Subcutaneous abdominal adipose tissue (tissue), 5 donors: ENCODE data around the gene TRAF4.

Experiments used
- H3K27ac ChIP-seq: one replicate; pipeline ENCODE4 v1.7.0; 2013; ENCODE audit warnings: low read depth, mild to moderate bottlenecking, inconsistent platforms, low read length, moderate library complexity
- H3K27me3 ChIP-seq, 5 donors: one replicate each; pipeline ENCODE4 v1.7.0; 2013; ENCODE audit warnings: low read length in 5 of 5, inconsistent platforms in 1 of 5; ENCODE audit not compliant: control insufficient read depth in 5 of 5, insufficient read depth in 4 of 5
- H3K36me3 ChIP-seq, 5 donors: one replicate each; pipeline ENCODE4 v1.7.0; 2013; ENCODE audit warnings: low read length in 5 of 5; ENCODE audit not compliant: control insufficient read depth in 5 of 5, insufficient read depth in 5 of 5
- H3K4me1 ChIP-seq, 5 donors: one replicate each; pipeline ENCODE4 v1.7.0; 2013; ENCODE audit warnings: low read length in 5 of 5, mild to moderate bottlenecking in 3 of 5, moderate library complexity in 1 of 5; ENCODE audit not compliant: control insufficient read depth in 5 of 5, insufficient read depth in 5 of 5
- H3K4me3 ChIP-seq, 5 donors: one replicate each; pipeline ENCODE4 v1.7.0; 2013; ENCODE audit warnings: low read length in 5 of 5, low read depth in 1 of 5
- H3K9ac ChIP-seq, 5 donors: one replicate each; pipeline ENCODE4 v1.7.0; 2013; ENCODE audit warnings: low read length in 5 of 5, mild to moderate bottlenecking in 4 of 5, moderate library complexity in 3 of 5
- H3K9me3 ChIP-seq, 5 donors: one replicate each; pipeline ENCODE4 v1.7.0; 2013; ENCODE audit warnings: low read length in 5 of 5; ENCODE audit not compliant: control insufficient read depth in 5 of 5
- donor health status: healthy.
- donor health status: healthy.
- donor health status: healthy.
- donor health status: healthy.
- donor health status: healthy.

Gene TRAF4

GRCh38 chr17:28705074-28705659 is 38.6 kb upstream of the TRAF4 start:
- H3K4me3 ChIP-seq, result no peak overlapping the region
- H3K4me1 ChIP-seq, result peaks cover 0 to 15% (median 12%) of the 10 kb centered on the region in 5 donors
- peak overlapping the region in 1 of 5 donors; percentile 0 for H3K9ac ChIP-seq
- no peaks in the 10 kb centered on the region for H3K27me3 ChIP-seq
- H3K27ac ChIP-seq, result peak overlapping the region; percentile 23
- no peaks in the 10 kb centered on the region for H3K9me3 ChIP-seq
- peaks cover 0 to 56% (median 47%) of the 10 kb centered on the region in 5 donors for H3K36me3 ChIP-seq

GRCh38 chr17:28705728-28706334 is 38.0 kb upstream of the TRAF4 start:
- peaks cover 0 to 50% (median 41%) of the 10 kb centered on the region in 5 donors for H3K36me3 ChIP-seq
- H3K27ac ChIP-seq, result peak overlapping the region; percentile 23
- peak overlapping the region in 1 of 5 donors; percentile 0 for H3K9ac ChIP-seq
- no peak overlapping the region for H3K4me3 ChIP-seq
- H3K27me3 ChIP-seq, result no peaks in the 10 kb centered on the region
- peaks cover 0 to 21% (median 12%) of the 10 kb centered on the region in 5 donors for H3K4me1 ChIP-seq
- H3K9me3 ChIP-seq, result no peaks in the 10 kb centered on the region

GRCh38 chr17:28706471-28707338 is 37.1 kb upstream of the TRAF4 start:
- no peaks in the 10 kb centered on the region for H3K27me3 ChIP-seq
- peaks cover 0 to 41% (median 32%) of the 10 kb centered on the region in 5 donors for H3K36me3 ChIP-seq
- peaks cover 0 to 29% (median 19%) of the 10 kb centered on the region in 5 donors for H3K4me1 ChIP-seq
- no peak overlapping the region for H3K27ac ChIP-seq
- H3K9ac ChIP-seq, result no peak overlapping the region
- no peak overlapping the region for H3K4me3 ChIP-seq
- no peaks in the 10 kb centered on the region for H3K9me3 ChIP-seq

GRCh38 chr17:28707339-28707720 is 36.5 kb upstream of the TRAF4 start:
- no peak overlapping the region for H3K27ac ChIP-seq
- H3K27me3 ChIP-seq, result peaks cover 0 to under 1% (median 0%) of the 10 kb centered on the region in 5 donors
- peaks cover 0 to 35% (median 23%) of the 10 kb centered on the region in 5 donors for H3K4me1 ChIP-seq
- H3K36me3 ChIP-seq, result peaks cover 0 to 35% (median 26%) of the 10 kb centered on the region in 5 donors
- H3K4me3 ChIP-seq, result no peak overlapping the region
- no peaks in the 10 kb centered on the region for H3K9me3 ChIP-seq
- no peak overlapping the region for H3K9ac ChIP-seq

- Histone ChIP-seq H3K4me1 (peaks cover 0 to 30% (median 21%) of the 10 kb centered on the region in 5 donors), H3K27ac (peak overlapping the region; percentile 57), H3K27me3 (peaks cover 0 to 4% (median 2%) of the 10 kb centered on the region in 5 donors), H3K36me3 (peaks cover 0 to 18% (median 15%) of the 10 kb centered on the region in 5 donors), H3K9me3 (no peaks in the 10 kb centered on the region), H3K9ac (peak overlapping the region in 4 of 5 donors; percentile 59 to 72 (median 65)), H3K4me3 (peak overlapping the region; percentile 65 to 80 (median 72))
Measured at GRCh38 chr17:28710861-28711722, 32.7 kb upstream of the TRAF4 start.

- H3K9me3 ChIP-seq, result no peaks in the 10 kb centered on the region
Measured at GRCh38 chr17:28711723-28712031, 32.1 kb upstream of the TRAF4 start, which contains the start of gene PROCA1. PROCA1 (minus strand) TSS chr17:28711888; CDS start chr17:28711660, 228 bp downstream.

GRCh38 chr17:28712032-28712704 is 31.6 kb upstream of the TRAF4 start:
- Histone ChIP-seq H3K4me3 (peak overlapping the region; percentile 36 to 80 (median 71)), H3K36me3 (peaks cover 0 to 18% (median 15%) of the 10 kb centered on the region in 5 donors), H3K27ac (no peak overlapping the region), H3K9me3 (no peaks in the 10 kb centered on the region), H3K9ac (peak overlapping the region in 4 of 5 donors; percentile 59 to 68 (median 65)), H3K4me1 (peaks cover 0 to 37% (median 29%) of the 10 kb centered on the region in 5 donors), H3K27me3 (peaks cover 0 to 8% (median 4%) of the 10 kb centered on the region in 5 donors)

More at GRCh38 chr17:28711723-28712031, 32.1 kb upstream of the TRAF4 start, which contains the start of gene PROCA1:
- H3K4me3 ChIP-seq, result peak within 1 kb of the TSS; percentile 65 to 80 (median 72)
- H3K36me3 ChIP-seq, result peaks cover 0 to 18% (median 15%) of the 10 kb centered on the region in 5 donors
- peaks cover 0 to 8% (median 3%) of the 10 kb centered on the region in 5 donors for H3K27me3 ChIP-seq
- peak within 1 kb of the TSS; percentile 57 for H3K27ac ChIP-seq
- H3K9ac ChIP-seq, result peak within 1 kb of the TSS in 4 of 5 donors; percentile 59 to 72 (median 65)
- peaks cover 0 to 32% (median 24%) of the 10 kb centered on the region in 5 donors for H3K4me1 ChIP-seq

- Histone ChIP-seq H3K9ac (no peak overlapping the region), H3K27me3 (peaks cover 0 to 8% (median 4%) of the 10 kb centered on the region in 5 donors), H3K27ac (no peak overlapping the region), H3K4me1 (peaks cover 0 to 43% (median 30%) of the 10 kb centered on the region in 5 donors), H3K36me3 (peaks cover 0 to 18% (median 15%) of the 10 kb centered on the region in 5 donors), H3K9me3 (no peaks in the 10 kb centered on the region), H3K4me3 (peak overlapping the region in 1 of 5 donors; percentile 65)
Measured at GRCh38 chr17:28712705-28713415, 31.0 kb upstream of the TRAF4 start.
